Liver (tissue), 9 donors: ENCODE measurements around the gene NKAIN2. TPM values are rescaled to one million over a fixed set of nuclear protein-coding genes. Genes with fewer than 3 reads are reported as not detected.

ENCODE experiments used
- DNase-seq: peaks from one replicate; pipeline ENCODE4 v3.0.0-alpha.2; 2017; ENCODE audit warnings: low spot score
- H3K27ac ChIP-seq, 2 donors: one replicate each; pipeline ENCODE4 v1.7.0; 2013; ENCODE audit warnings: inconsistent platforms in 2 of 2, low read length in 2 of 2, control low read depth in 1 of 2, low read depth in 1 of 2, mild to moderate bottlenecking in 1 of 2
- H3K27me3 ChIP-seq, 4 donors: one replicate each; pipeline versions ENCODE4 v1.6.1 to v1.7.0; 2013; ENCODE audit warnings: low read length in 3 of 4, inconsistent platforms in 1 of 4, mild to moderate bottlenecking in 1 of 4, moderate library complexity in 1 of 4; ENCODE audit not compliant: control insufficient read depth in 4 of 4, insufficient read depth in 4 of 4
- H3K36me3 ChIP-seq, 4 donors: one replicate each; pipeline versions ENCODE4 v1.6.1 to v1.7.0; 2013; ENCODE audit warnings: low read length in 3 of 4, mild to moderate bottlenecking in 3 of 4, low read depth in 1 of 4, moderate library complexity in 1 of 4; ENCODE audit not compliant: control insufficient read depth in 4 of 4, insufficient read depth in 3 of 4
- H3K4me1 ChIP-seq, 4 donors: one replicate each; pipeline versions ENCODE4 v1.6.1 to v1.7.0; 2013; ENCODE audit warnings: low read length in 3 of 4, mild to moderate bottlenecking in 3 of 4, moderate library complexity in 1 of 4; ENCODE audit not compliant: control insufficient read depth in 4 of 4, insufficient read depth in 4 of 4
- H3K4me3 ChIP-seq, 3 donors: one replicate each; pipeline versions ENCODE4 v1.6.1 to v1.7.0; 2013; ENCODE audit warnings: low read length in 3 of 3, control low read depth in 1 of 3, low read depth in 1 of 3, mild to moderate bottlenecking in 1 of 3
- H3K9ac ChIP-seq, 2 donors: one replicate each; pipeline ENCODE4 v1.7.0; 2013; ENCODE audit warnings: low read length in 2 of 2, mild to moderate bottlenecking in 2 of 2, moderate library complexity in 2 of 2, control low read depth in 1 of 2, low read depth in 1 of 2
- H3K9me3 ChIP-seq, 4 donors: one replicate each; pipeline versions ENCODE4 v1.6.1 to v1.7.0; 2013; ENCODE audit warnings: low read length in 3 of 4; ENCODE audit not compliant: control insufficient read depth in 4 of 4
- ATF3 ChIP-seq: IDR thresholded peaks from 2 replicates; pipeline ENCODE4 v1.6.1; 2016; ENCODE audit warnings: antibody characterized with exemption
- CTCF ChIP-seq: fragments of 150-350 bp; IDR thresholded peaks from 2 replicates; pipeline ENCODE4 v1.5.1; 2017; ENCODE audit warnings: improper control_type of control experiment, low read depth, low read length; ENCODE audit not compliant: missing input control
- EGR1 ChIP-seq, 2 donors: IDR thresholded peaks; 2 replicates each; pipeline ENCODE4 v1.6.1; 2016 to 2018; ENCODE audit warnings: antibody characterized with exemption in 2 of 2, low read depth in 2 of 2
- FOXA1 ChIP-seq: IDR thresholded peaks from 2 replicates; pipeline ENCODE4 v1.6.1; 2016; ENCODE audit warnings: antibody characterized with exemption
- FOXA2 ChIP-seq: IDR thresholded peaks from 2 replicates; pipeline ENCODE4 v1.6.1; 2016; ENCODE audit warnings: antibody characterized with exemption
- GABPA ChIP-seq, 2 donors: IDR thresholded peaks in 1 of 2; conservative IDR thresholded peaks in 1 of 2; 2 replicates each; pipeline ENCODE4 v1.6.1; 2016; ENCODE audit warnings: antibody characterized with exemption in 2 of 2, mild to moderate bottlenecking in 1 of 2, moderate library complexity in 1 of 2
- HNF4A ChIP-seq, 2 donors: conservative IDR thresholded peaks; 2 replicates each; pipeline ENCODE4 v1.6.1; 2016; ENCODE audit warnings: antibody characterized with exemption in 2 of 2, mild to moderate bottlenecking in 2 of 2
- HNF4G ChIP-seq: IDR thresholded peaks from 2 replicates; pipeline ENCODE4 v1.6.1; 2016; ENCODE audit warnings: antibody characterized with exemption
- JUND ChIP-seq, 2 donors: IDR thresholded peaks; 2 replicates each; pipeline ENCODE4 v1.6.1; 2016; ENCODE audit warnings: antibody characterized with exemption in 2 of 2
- MAX ChIP-seq: IDR thresholded peaks from 2 replicates; pipeline ENCODE4 v1.6.1; 2016; ENCODE audit warnings: antibody characterized with exemption
- RAD21 ChIP-seq, 2 donors: IDR thresholded peaks; 2 replicates each; pipeline ENCODE4 v1.6.1; 2016; ENCODE audit warnings: antibody characterized with exemption in 2 of 2, mild to moderate bottlenecking in 2 of 2
- RXRA ChIP-seq, 2 donors: IDR thresholded peaks; 2 replicates each; pipeline ENCODE4 v1.6.1; 2017 to 2018; ENCODE audit warnings: antibody characterized with exemption in 2 of 2, mild to moderate bottlenecking in 1 of 2
- SP1 ChIP-seq: IDR thresholded peaks from 2 replicates; pipeline ENCODE4 v1.6.1; 2018; ENCODE audit warnings: antibody characterized with exemption, mild to moderate bottlenecking
- TAF1 ChIP-seq: conservative IDR thresholded peaks from 2 replicates; pipeline ENCODE4 v1.6.1; 2016; ENCODE audit warnings: antibody characterized with exemption, mild to moderate bottlenecking
- YY1 ChIP-seq: IDR thresholded peaks from 2 replicates; pipeline ENCODE4 v1.6.1; 2016; ENCODE audit warnings: antibody characterized with exemption, mild to moderate bottlenecking
- ZBTB33 ChIP-seq: IDR thresholded peaks from 2 replicates; pipeline ENCODE4 v1.6.1; 2016; ENCODE audit warnings: antibody characterized with exemption
- WGBS: extraction: QIAGEN DNeasy Blood & Tissue Kit; methylation state at CpG from one replicate; pipeline ENCODE4 v1.1.7; 2013; 5-methylcytosine and 5-hydroxymethylcytosine counted together
- polyA plus RNA-seq, 2 donors: library from polyadenylated mRNA; stranded (reverse) in 1 of 2; unstranded in 1 of 2; fragments of 200-250 nt in 1 of 2; fragments of >200 nt in 1 of 2; fragmentation: Nextera tagmentation in 1 of 2; extraction: Ambion mirVana in 1 of 2; gene quantifications; one replicate each; pipeline versions ENCODE4 v1.2.1 to v1.2.3, GENCODE V29; 2013 to 2015
- total RNA-seq, 2 donors: library from RNA; depleted of rRNA; stranded (reverse); fragments of >200 nt; gene quantifications; one replicate each; pipeline ENCODE4 v1.2.3, GENCODE V29; 2014
- donor health status: healthy.
- donor health status: healthy.
- donor health status: healthy.
- donor health status: healthy.
- donor health status: healthy.

The NKAIN2 gene
- total and polyA plus RNA-seq, 4 donors = 0.05 to 0.14 TPM; not detected in 2

- H3K9me3 ChIP-seq = no peaks in the 10 kb centered on the region
- no peak for DNase-seq
- H3K27me3 ChIP-seq = no peaks in the 10 kb centered on the region
- H3K4me3 ChIP-seq = no peak overlapping the region
- no peaks in the 10 kb centered on the region for H3K36me3 ChIP-seq
- no peaks in the 10 kb centered on the region for H3K4me1 ChIP-seq
- TF ChIP-seq FOXA2 = no peak
- no peak for TF ChIP-seq MAX
- TF ChIP-seq TAF1 = no peak
- TF ChIP-seq RXRA (IDR thresholded peaks at IDR 0.05) = no peak
- TF ChIP-seq HNF4G = no peak
- no peak for TF ChIP-seq HNF4A (conservative IDR thresholded peaks at IDR 0.05)
- TF ChIP-seq EGR1 (IDR thresholded peaks at IDR 0.05; ENCODE audit: low read depth in 2 of 2) = no peak
- TF ChIP-seq SP1 = no peak
- TF ChIP-seq ZBTB33 = no peak
- no peak for TF ChIP-seq GABPA (IDR thresholded peaks at IDR 0.05 in 1 of 2, conservative IDR thresholded peaks at IDR 0.05 in 1 of 2)
- TF ChIP-seq ATF3 = no peak
- TF ChIP-seq FOXA1 = no peak
- TF ChIP-seq YY1 = no peak
- no peak overlapping the region for H3K27ac ChIP-seq
- no peak overlapping the region for H3K9ac ChIP-seq
- 69% methylated on average over 6 of the region's 6 CpGs for WGBS
Measured at GRCh38 chr6:124433387-124434160, 629.9 kb downstream of the NKAIN2 start.

GRCh38 chr6:124434421-124434820 lies 630.8 kb downstream of the NKAIN2 start:
- no peaks in the 10 kb centered on the region for H3K27me3 ChIP-seq
- H3K9ac ChIP-seq = no peak overlapping the region
- no peak for TF ChIP-seq FOXA1
- no peak for TF ChIP-seq FOXA2
- no peak for TF ChIP-seq JUND (IDR thresholded peaks at IDR 0.05)
- no peak for TF ChIP-seq RAD21 (IDR thresholded peaks at IDR 0.05)
- no peak for TF ChIP-seq YY1
- TF ChIP-seq ATF3 = no peak
- no peak for TF ChIP-seq HNF4G
- TF ChIP-seq RXRA (IDR thresholded peaks at IDR 0.05) = no peak
- TF ChIP-seq EGR1 (IDR thresholded peaks at IDR 0.05; ENCODE audit: low read depth in 2 of 2) = no peak
- no peak for TF ChIP-seq CTCF
- no peak for TF ChIP-seq SP1
- no peak for TF ChIP-seq MAX
- no peak for DNase-seq
- no peaks in the 10 kb centered on the region for H3K9me3 ChIP-seq
- no peak overlapping the region for H3K4me3 ChIP-seq
- no peak overlapping the region for H3K27ac ChIP-seq
- H3K4me1 ChIP-seq = no peaks in the 10 kb centered on the region
- WGBS = 85% methylated on average over 2 of the region's 2 CpGs
- H3K36me3 ChIP-seq = no peaks in the 10 kb centered on the region
